Activated CD4-positive, alpha-beta memory T cell treated with anti-CD3 and anti-CD28 coated beads for 36 hours (primary cell): ENCODE data around the gene ARHGEF26. TPM values are rescaled to one million over a fixed set of nuclear protein-coding genes. Genes with fewer than 3 reads are reported as not detected.
"Not testable (repeated sequence)": the region's sequence is repeated elsewhere in the genome, so short reads cannot be mapped to it uniquely, and the experiment has no call there.

Experiments used
- CTCF ChIA-PET: fragments of 350-600 bp; sonication (Branson Sonifier 250); formaldehyde crosslinking; loops from one replicate; lab custom pipeline; 2021; ENCODE audit warnings: antibody characterized with exemption, inconsistent platforms; lab: Charles Lee
- POLR2A ChIA-PET: fragments of 350-600 bp; sonication (Branson Sonifier 250); formaldehyde crosslinking; loops from one replicate; lab custom pipeline; 2021; ENCODE audit warnings: antibody characterized with exemption; lab: Charles Lee
- DNase-seq: peaks from one replicate; pipeline ENCODE4 v3.0.0-alpha.2; 2020
- H3K27ac Mint-ChIP-seq: one replicate; pipeline ENCODE4 v1.8.0; 2021; ENCODE audit warnings: mixed read lengths
- H3K27me3 Mint-ChIP-seq: one replicate; pipeline ENCODE4 v1.8.0; 2021; ENCODE audit warnings: mixed read lengths
- H3K36me3 Mint-ChIP-seq: one replicate; pipeline ENCODE4 v1.8.0; 2021; ENCODE audit warnings: mixed read lengths
- H3K4me1 Mint-ChIP-seq: one replicate; pipeline ENCODE4 v1.8.0; 2021; ENCODE audit warnings: low read depth, mixed read lengths
- H3K4me3 Mint-ChIP-seq: one replicate; pipeline ENCODE4 v1.8.0; 2021; ENCODE audit warnings: mild to moderate bottlenecking, mixed read lengths
- H3K9me3 Mint-ChIP-seq: one replicate; pipeline ENCODE4 v1.8.0; 2021; ENCODE audit warnings: mixed read lengths
- intact Hi-C: fragments of 100-400 bp; cut with micrococcal nuclease; formaldehyde crosslinking; loops from one replicate; pipeline ENCODE4 v1.15.1; 2023
- total RNA-seq, 2 experiments: library from RNA; stranded (reverse); gene quantifications; one replicate each; pipeline ENCODE4 v1.2.3, GENCODE V29; 2021

The ARHGEF26 gene, protein sequence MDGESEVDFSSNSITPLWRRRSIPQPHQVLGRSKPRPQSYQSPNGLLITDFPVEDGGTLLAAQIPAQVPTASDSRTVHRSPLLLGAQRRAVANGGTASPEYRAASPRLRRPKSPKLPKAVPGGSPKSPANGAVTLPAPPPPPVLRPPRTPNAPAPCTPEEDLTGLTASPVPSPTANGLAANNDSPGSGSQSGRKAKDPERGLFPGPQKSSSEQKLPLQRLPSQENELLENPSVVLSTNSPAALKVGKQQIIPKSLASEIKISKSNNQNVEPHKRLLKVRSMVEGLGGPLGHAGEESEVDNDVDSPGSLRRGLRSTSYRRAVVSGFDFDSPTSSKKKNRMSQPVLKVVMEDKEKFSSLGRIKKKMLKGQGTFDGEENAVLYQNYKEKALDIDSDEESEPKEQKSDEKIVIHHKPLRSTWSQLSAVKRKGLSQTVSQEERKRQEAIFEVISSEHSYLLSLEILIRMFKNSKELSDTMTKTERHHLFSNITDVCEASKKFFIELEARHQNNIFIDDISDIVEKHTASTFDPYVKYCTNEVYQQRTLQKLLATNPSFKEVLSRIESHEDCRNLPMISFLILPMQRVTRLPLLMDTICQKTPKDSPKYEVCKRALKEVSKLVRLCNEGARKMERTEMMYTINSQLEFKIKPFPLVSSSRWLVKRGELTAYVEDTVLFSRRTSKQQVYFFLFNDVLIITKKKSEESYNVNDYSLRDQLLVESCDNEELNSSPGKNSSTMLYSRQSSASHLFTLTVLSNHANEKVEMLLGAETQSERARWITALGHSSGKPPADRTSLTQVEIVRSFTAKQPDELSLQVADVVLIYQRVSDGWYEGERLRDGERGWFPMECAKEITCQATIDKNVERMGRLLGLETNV
- total RNA-seq, result under 1 TPM; 0.24 to 0.34 TPM

DNA sequence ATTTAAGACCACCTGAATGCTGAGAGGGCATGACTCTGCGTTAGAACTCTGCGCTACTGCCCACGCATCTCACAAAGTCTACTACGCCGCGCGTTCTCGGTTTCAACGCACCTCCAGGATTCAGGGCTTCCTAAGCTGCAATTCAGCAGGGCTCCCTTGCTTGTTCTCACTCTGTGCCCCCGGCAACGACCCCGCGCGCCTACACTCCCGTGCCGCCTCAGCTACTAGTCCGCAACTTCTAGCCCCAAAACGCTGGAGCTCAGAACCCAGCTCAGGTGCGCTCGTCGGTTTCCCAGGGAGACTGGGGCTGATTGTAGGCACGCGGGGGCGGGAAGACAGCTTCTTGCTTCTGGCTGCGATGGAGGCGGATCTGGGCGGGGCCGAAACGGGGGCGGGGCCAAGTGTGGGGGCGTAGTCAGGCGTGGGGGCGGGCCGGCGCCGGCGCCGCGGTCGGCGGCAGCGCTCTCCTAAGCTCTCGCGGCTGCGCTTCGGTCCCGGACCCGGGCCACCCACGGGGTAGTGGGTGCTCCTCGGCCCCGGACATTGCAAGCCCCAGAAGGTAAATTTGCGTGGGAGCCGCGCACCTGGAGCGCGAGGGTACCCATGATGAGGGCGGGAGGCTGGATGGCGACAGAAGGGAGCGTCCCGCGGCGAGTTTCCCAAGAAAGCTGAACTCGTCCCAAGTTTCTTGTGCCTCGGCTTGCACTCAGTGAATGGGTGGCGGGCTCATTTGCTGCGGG lies at the start of gene ARHGEF26:
ARHGEF26 (plus strand) TSS at position 430 of the 740 bp plus-strand sequence. CDS start 603 bp downstream, outside the sequence.
- no peaks in the 10 kb centered on the region for H3K9me3 Mint-ChIP-seq
- H3K4me3 Mint-ChIP-seq, result peak within 1 kb of the TSS; percentile 79
- POLR2A ChIA-PET, result no interaction called here
- intact Hi-C loops, result loop anchor here (1.0 to 10.0 kb wide), 3 partner anchors 116 to 1734 kb away; partner anchors contain the start of genes DHX36 and SLC33A1
- CTCF ChIA-PET, result interaction anchor here (0.6 to 1.3 kb wide), 4 partner anchors 126 to 337 kb away, joined by 3 to 5 read pairs (median 4); no protein-coding TSS in a partner anchor
- H3K27me3 Mint-ChIP-seq, result peaks cover 61% of the 10 kb centered on the region
- H3K4me1 Mint-ChIP-seq, result peaks cover 22% of the 10 kb centered on the region
- H3K27ac Mint-ChIP-seq, result no peak within 1 kb of the TSS
- H3K36me3 Mint-ChIP-seq, result no peaks in the 10 kb centered on the region
- peak; percentile 86 for DNase-seq

DNA sequence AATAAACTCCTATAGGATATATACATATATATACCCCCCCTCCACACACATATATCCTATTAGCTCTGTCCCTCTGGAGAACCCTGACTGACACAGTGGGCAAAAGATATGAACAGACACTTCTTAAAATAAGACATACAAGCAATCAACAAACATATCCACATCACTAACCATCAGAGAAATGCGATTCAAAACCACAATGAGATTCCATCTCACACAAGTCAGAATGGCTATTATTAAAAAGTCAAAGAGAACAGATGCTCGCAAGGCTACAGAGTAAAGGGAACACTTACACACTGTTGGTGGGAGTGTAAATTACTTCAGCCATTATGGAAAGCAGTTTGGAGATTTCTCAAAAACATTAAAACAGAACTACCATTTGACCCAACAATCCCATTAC lies 46.2 kb upstream of the ARHGEF26 start:
- ChIA-PET POLR2A (no interaction called here), CTCF (no interaction called here)
- no peak for DNase-seq
- no peaks in the 10 kb centered on the region for H3K4me1 Mint-ChIP-seq
- H3K36me3 Mint-ChIP-seq, result no peaks in the 10 kb centered on the region
- peaks cover 5% of the 10 kb centered on the region for H3K9me3 Mint-ChIP-seq
- no peak overlapping the region for H3K27ac Mint-ChIP-seq
- H3K4me3 Mint-ChIP-seq, result no peak overlapping the region
- intact Hi-C loops, result no loop called here
- peaks cover 2% of the 10 kb centered on the region for H3K27me3 Mint-ChIP-seq

DNA sequence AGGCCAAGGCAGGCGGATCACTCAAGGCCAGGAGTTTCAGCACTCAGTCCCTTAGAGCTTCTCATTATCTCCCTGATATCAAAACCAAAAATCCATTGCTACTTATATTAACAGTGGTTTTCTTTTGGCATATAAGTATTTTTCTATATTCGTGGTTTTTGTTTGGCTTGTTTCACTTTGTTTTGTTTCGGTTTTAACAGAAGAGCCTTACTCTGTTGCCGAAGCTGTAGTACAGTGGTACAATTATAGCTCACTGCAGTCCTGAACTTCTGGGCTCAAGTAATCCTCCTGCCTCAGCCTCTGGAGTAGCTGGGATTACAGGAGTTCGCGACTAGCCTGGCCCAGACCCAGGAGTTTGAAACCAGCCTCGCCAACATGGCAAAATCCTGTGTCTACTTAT lies 42.5 kb upstream of the ARHGEF26 start:
- ChIA-PET CTCF (no interaction called here), POLR2A (no interaction called here)
- no peak overlapping the region for H3K4me3 Mint-ChIP-seq
- intact Hi-C loops, result no loop called here
- no peaks in the 10 kb centered on the region for H3K4me1 Mint-ChIP-seq
- no peaks in the 10 kb centered on the region for H3K9me3 Mint-ChIP-seq
- H3K36me3 Mint-ChIP-seq, result no peaks in the 10 kb centered on the region
- no peak for DNase-seq
- H3K27ac Mint-ChIP-seq, result no peak overlapping the region
- peaks cover 2% of the 10 kb centered on the region for H3K27me3 Mint-ChIP-seq

DNA sequence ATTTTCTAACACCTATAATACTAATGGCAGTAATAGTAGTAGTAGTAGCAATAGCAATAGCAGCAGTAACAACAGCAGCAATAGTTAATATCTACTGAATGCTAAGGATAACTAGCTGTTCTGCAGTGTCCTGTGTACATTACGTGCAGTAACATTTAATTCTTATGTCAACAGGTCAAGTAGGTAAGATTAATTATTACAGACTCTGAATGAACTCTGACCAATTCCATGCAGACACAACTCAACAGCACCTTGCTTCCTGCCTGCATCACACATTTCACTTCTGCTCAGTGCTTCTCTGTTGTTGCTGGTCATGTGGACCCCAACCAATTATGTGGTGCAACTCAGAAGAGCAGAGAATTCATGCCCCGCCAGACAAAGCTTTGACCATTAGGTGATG lies 39.9 kb upstream of the ARHGEF26 start:
- Mint-ChIP-seq H3K4me1 (no peaks in the 10 kb centered on the region), H3K4me3 (no peak overlapping the region), H3K27me3 (peaks cover 4% of the 10 kb centered on the region), H3K27ac (no peak overlapping the region), H3K9me3 (no peaks in the 10 kb centered on the region), H3K36me3 (no peaks in the 10 kb centered on the region)
- intact Hi-C loops, result no loop called here
- ChIA-PET POLR2A (no interaction called here), CTCF (no interaction called here)
- DNase-seq, result no peak

DNA sequence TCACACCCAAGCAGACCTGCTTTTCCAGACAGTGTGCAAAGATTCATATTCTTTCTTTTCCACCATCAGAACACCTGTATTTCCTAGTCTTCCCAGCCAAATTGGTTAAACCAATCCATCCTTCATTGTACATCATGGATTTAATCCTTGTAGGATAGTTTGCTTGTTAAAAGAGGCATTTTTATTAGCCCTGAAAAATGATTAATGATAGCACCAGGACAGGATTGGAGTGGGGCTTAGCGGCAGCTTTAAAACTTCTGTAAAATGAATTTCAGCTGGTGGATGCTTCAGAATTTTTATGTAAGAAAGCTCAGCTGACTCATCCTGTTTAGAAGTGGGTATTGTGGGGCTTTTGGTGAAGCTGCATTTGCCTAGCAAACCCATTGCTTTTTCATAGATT lies 36.1 kb upstream of the ARHGEF26 start:
- Mint-ChIP-seq H3K4me3 (no peak overlapping the region), H3K9me3 (no peaks in the 10 kb centered on the region), H3K27ac (no peak overlapping the region), H3K4me1 (no peaks in the 10 kb centered on the region), H3K36me3 (no peaks in the 10 kb centered on the region), H3K27me3 (peaks cover 8% of the 10 kb centered on the region)
- CTCF ChIA-PET, result interaction anchor here (0.6 kb wide), 1 partner anchor 842 kb away, joined by 4 read pairs; no protein-coding TSS in a partner anchor
- POLR2A ChIA-PET, result no interaction called here
- no peak for DNase-seq
- intact Hi-C loops, result no loop called here

DNA sequence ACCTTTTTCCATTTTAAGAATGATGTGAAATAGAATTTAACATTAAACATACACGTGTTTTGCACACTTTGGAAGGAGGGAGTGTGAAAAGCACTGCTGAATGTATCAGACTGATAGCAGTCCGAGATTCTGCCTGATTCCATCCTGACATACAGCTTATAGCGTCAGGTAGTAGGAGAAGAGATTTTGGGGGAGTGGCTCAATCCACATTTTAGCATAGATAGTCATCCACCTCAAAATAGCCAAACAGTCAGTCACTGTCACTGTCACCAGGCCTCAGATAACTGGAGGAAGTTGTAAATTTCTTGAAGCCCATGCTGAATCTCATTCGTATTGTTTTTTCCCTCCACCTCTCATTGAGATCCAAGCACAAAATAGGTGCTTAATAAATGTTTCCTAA lies 35.4 kb upstream of the ARHGEF26 start:
- Mint-ChIP-seq H3K9me3 (no peaks in the 10 kb centered on the region), H3K4me1 (no peaks in the 10 kb centered on the region), H3K36me3 (no peaks in the 10 kb centered on the region), H3K27me3 (peaks cover 8% of the 10 kb centered on the region), H3K4me3 (no peak overlapping the region), H3K27ac (no peak overlapping the region)
- DNase-seq, result no peak
- intact Hi-C loops, result no loop called here
- CTCF ChIA-PET, result interaction anchor here (0.6 kb wide), 1 partner anchor 843 kb away, joined by 4 read pairs; no protein-coding TSS in a partner anchor
- POLR2A ChIA-PET, result no interaction called here

DNA sequence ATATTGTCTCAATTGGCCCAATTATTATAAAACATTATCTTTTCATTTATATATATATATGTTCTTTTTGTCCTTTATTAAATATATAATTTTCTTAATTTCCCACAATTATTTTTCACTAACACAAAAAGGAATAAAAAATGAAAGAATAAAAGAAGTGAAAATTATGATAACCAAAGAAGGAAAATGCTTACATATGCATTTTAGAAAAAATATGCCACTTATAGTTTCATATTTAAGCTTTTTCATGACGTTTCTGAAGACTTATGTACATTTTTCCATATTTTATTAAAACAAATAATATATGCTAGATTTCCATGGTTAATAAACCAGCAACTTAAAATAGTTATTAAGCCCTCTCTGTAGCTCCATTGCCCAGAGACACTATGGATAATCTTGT lies 34.9 kb upstream of the ARHGEF26 start:
- H3K36me3 Mint-ChIP-seq, result no peaks in the 10 kb centered on the region
- no peak overlapping the region for H3K4me3 Mint-ChIP-seq
- ChIA-PET POLR2A (no interaction called here), CTCF (no interaction called here)
- intact Hi-C loops, result no loop called here
- no peak overlapping the region for H3K27ac Mint-ChIP-seq
- H3K4me1 Mint-ChIP-seq, result no peaks in the 10 kb centered on the region
- peaks cover 8% of the 10 kb centered on the region for H3K27me3 Mint-ChIP-seq
- no peaks in the 10 kb centered on the region for H3K9me3 Mint-ChIP-seq
- DNase-seq, result no peak

DNA sequence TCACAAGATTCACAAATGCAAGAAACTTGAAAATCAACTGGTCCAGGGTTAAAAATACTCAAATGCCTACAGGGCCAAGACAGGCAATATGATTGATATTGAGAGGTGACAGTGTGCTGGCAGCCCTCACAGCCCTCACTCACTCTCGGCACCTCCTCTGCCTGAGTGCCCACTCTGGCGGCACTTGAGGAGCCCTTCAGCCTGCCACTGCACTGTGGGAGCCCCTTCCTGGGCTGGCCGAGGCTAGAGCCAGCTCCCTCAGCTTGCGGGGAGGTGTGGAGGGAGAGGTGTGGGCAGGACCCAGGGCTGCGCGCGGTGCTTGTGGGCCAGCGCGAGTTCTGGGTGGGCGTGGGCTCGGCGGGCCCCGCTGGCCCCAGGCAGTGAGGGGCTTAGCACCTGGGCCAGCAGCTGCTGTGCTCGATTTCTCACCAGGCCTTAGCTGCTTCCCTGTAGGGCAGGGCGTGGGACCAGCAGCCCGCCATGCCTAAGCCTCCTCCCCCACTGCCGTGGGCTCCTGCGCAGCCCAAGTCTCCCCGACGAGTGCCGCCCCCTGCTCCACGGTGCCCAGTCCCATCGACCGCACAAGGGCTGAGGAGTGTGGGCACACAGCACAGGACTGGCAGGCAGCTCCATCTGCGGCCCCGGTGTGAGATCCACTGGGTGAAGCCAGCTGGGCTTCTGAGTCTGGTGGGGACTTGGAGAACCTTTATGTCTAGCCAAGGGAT lies 33.3 kb upstream of the ARHGEF26 start:
- H3K9me3 Mint-ChIP-seq, DNase-seq, H3K4me3 Mint-ChIP-seq, H3K27me3 Mint-ChIP-seq, intact Hi-C loops, CTCF ChIA-PET, H3K36me3 Mint-ChIP-seq, H3K27ac Mint-ChIP-seq, H3K4me1 Mint-ChIP-seq, POLR2A ChIA-PET: not testable (repeated sequence)

DNA sequence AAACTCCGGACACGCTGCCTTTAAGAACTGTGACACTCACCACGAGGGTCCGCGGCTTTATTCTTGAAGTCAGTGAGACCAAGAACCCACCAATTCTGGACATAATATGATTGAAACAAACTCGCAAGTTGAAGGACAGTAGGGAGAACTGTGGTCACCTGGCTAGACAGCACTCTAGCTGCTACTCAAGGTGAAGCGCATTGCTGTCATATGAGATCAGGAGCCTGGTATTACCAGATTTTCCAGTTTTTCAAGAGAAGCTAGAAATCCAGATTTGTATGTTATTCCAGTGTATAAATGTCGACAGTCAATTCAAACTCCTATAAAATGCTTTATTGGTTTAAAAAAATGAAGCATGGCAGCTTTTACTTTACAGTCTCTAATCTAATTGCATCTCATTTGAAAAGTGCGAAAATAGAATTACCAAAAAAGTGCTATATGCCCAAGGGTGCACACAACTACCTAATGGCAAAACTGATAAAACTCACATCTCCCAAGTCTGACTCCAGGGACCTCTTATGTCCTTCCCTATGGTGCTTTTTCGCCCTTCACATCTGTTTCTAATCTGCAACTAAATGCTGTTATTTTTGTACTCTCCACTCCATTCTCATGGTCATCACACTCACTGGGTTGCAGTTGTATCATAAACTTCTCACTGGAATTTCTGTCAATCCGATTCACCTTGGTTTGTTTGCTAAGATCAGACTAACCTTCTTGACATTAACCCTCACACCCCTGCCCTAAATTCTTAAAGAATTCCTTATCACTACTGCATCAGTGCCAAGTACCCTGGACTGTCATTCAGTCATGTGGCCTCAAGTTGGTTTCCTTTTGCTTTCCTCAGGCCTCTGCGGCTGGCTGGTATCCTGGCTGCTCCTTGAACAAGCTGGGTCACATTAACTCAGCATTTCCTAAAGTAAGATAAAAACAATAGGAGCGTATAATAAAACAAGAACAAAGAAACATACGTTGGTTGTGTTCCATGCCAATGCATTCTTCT lies 31.5 kb upstream of the ARHGEF26 start:
- no peak for DNase-seq
- no peaks in the 10 kb centered on the region for H3K36me3 Mint-ChIP-seq
- ChIA-PET POLR2A (no interaction called here), CTCF (no interaction called here)
- no peaks in the 10 kb centered on the region for H3K4me1 Mint-ChIP-seq
- intact Hi-C loops, result no loop called here
- no peak overlapping the region for H3K27ac Mint-ChIP-seq
- H3K4me3 Mint-ChIP-seq, result no peak overlapping the region
- no peaks in the 10 kb centered on the region for H3K9me3 Mint-ChIP-seq
- H3K27me3 Mint-ChIP-seq, result peaks cover 9% of the 10 kb centered on the region

DNA sequence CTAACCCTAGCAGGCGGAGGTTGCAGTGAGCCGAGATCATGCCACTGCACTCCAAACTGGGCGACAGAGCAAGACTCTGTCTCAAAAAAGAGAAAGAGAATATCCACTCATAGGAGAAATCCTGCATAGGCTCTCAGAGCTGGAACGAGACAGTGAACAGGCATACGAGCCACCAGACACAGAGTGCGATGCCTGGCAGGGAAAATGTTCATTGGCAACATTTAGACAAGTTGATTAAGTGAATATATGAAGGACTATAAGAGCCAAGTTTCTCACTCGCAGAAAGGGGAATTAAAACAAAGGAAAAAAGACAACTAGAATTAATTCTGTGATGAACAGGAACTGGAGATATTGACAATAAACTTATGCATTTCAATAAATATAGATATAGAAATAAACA lies 27.1 kb upstream of the ARHGEF26 start:
- Mint-ChIP-seq H3K27ac (no peak overlapping the region), H3K4me1 (no peaks in the 10 kb centered on the region), H3K27me3 (peaks cover 5% of the 10 kb centered on the region), H3K4me3 (no peak overlapping the region), H3K36me3 (no peaks in the 10 kb centered on the region), H3K9me3 (no peaks in the 10 kb centered on the region)
- CTCF ChIA-PET, result interaction anchor here (1.0 kb wide), 1 partner anchor 160 kb away, joined by 4 read pairs; no protein-coding TSS in a partner anchor
- intact Hi-C loops, result no loop called here
- POLR2A ChIA-PET, result no interaction called here
- DNase-seq, result no peak
